Right lobe of liver (tissue), 6 donors: ENCODE data around the gene SRCIN1. TPM values are rescaled to one million over a fixed set of nuclear protein-coding genes. Genes with fewer than 3 reads are reported as not detected.
A peak's percentile ranks its signal among the peaks of the same experiment; 100 is the strongest.

Experiments
- ATAC-seq, 4 donors: fragments of 200-7000 bp; cut with Tn5 transposase; one replicate each; pipeline ENCODE4 v1.9.1; 2020; ENCODE audit warnings: mild to moderate bottlenecking in 4 of 4, moderate library complexity in 4 of 4
- DNase-seq, 3 donors: peaks; one replicate each; pipeline ENCODE4 v3.0.0-alpha.2; 2020
- H3K27ac ChIP-seq, 3 donors: fragments of 200-600 bp; one replicate each; pipeline ENCODE4 v1.8.0; 2022
- H3K27me3 ChIP-seq, 2 donors: fragments of 200-600 bp; one replicate each; pipeline ENCODE4 v1.8.0; 2022
- H3K36me3 ChIP-seq, 4 donors: fragments of 200-600 bp; sonication (generic) in 1 of 4; one replicate each; pipeline versions ENCODE4 v1.5.1 to v1.8.0; 2017 to 2022; ENCODE audit warnings: control low read depth in 1 of 4
- H3K4me1 ChIP-seq, 4 donors: fragments of 200-600 bp; sonication (generic) in 1 of 4; one replicate each; pipeline versions ENCODE4 v1.5.1 to v1.8.0; 2017 to 2022; ENCODE audit warnings: control low read depth in 1 of 4
- H3K4me3 ChIP-seq, 3 donors: fragments of 200-600 bp; one replicate each; pipeline ENCODE4 v1.8.0; 2022
- H3K9me3 ChIP-seq, 4 donors: fragments of 200-600 bp; sonication (generic) in 1 of 4; one replicate each; pipeline versions ENCODE4 v1.5.1 to v1.8.0; 2017 to 2022; ENCODE audit warnings: control low read depth in 1 of 4
- CTCF ChIP-seq, 4 donors: fragments of 200-600 bp in 3 of 4; fragments of 450-650 bp in 1 of 4; IDR thresholded peaks; one replicate each; pipeline versions ENCODE4 v1.5.1 to v1.8.0; 2016 to 2022; ENCODE audit warnings: antibody characterized with exemption in 4 of 4, mild to moderate bottlenecking in 2 of 4
- POLR2A ChIP-seq: fragments of 450-650 bp; IDR thresholded peaks from one replicate; pipeline ENCODE4 v1.6.1; 2017; ENCODE audit warnings: antibody characterized with exemption, mild to moderate bottlenecking
- WGBS: methylation state at CpG from one replicate; pipeline ENCODE4 v1.1.6; 2018; ENCODE audit warnings: low coverage, low lambda C conversion rate; ENCODE audit not compliant: insufficient coverage; ENCODE audit errors: missing lambda C conversion rate; 5-methylcytosine and 5-hydroxymethylcytosine counted together
- intact Hi-C, 2 donors: fragments of 100-400 bp; cut with DNase I; formaldehyde crosslinking; loops; one replicate each; pipeline versions ENCODE4 v1.11.2 to v1.14.1; 2022
- total RNA-seq, 6 experiments: library from RNA; depleted of rRNA in 2 of 6; stranded (reverse); fragments of >200 nt in 2 of 6; fragmentation: NEBNext Ultra II Directional in 3 of 6; extraction: Animal tissue kit (Norgen Biotek cat#: 25700) in 3 of 6; gene quantifications; one replicate each; pipeline versions ENCODE4 v1.1.0 to v1.2.4, GENCODE V29; 2016 to 2023
- donor health status: DM: no; HTN: yes; CAD: no.
- donor health status: DM: no; HTN: no; CAD: no.
- donor health status: DM: no; HTN: no; CAD: no.
- donor health status: DM: no; HTN: yes; CAD: no.
- donor health status: DM: no; HTN: yes; CAD: no.

SRCIN1 gene
- total RNA-seq, 6 experiments from 2014 or later, result 5.6 to 17.6 (median 11.5) TPM

- H3K27ac ChIP-seq, result no peak overlapping the region
Observed at GRCh38 chr17:38542286-38542685, 63.5 kb downstream of the SRCIN1 start.

GRCh38 chr17:38541281-38541680, 64.5 kb downstream of the SRCIN1 start:
- TF ChIP-seq POLR2A (no peak), CTCF (IDR thresholded peaks at IDR 0.05) (no peak)
- Histone ChIP-seq H3K27ac (no peak overlapping the region), H3K9me3 (no peaks in the 10 kb centered on the region), H3K4me1 (no peaks in the 10 kb centered on the region), H3K4me3 (no peak overlapping the region), H3K36me3 (no peaks in the 10 kb centered on the region), H3K27me3 (no peaks in the 10 kb centered on the region)
- intact Hi-C loops, result no loop called here
- WGBS, result 90% methylated on average over 2 of the region's 11 CpGs
- ATAC-seq (no peak), DNase-seq (peak in 1 of 3 donors; percentile 26)

More at GRCh38 chr17:38542286-38542685, 63.5 kb downstream of the SRCIN1 start:
- TF ChIP-seq CTCF (IDR thresholded peaks at IDR 0.05) (no peak), POLR2A (no peak)
- Histone ChIP-seq H3K4me1 (no peaks in the 10 kb centered on the region), H3K4me3 (no peak overlapping the region), H3K27me3 (no peaks in the 10 kb centered on the region), H3K36me3 (no peaks in the 10 kb centered on the region), H3K9me3 (no peaks in the 10 kb centered on the region)
- no peak for ATAC-seq
- intact Hi-C loops, result no loop called here
- WGBS, result 50% methylated on average over 1 of the region's 8 CpGs
- DNase-seq, result peak in 1 of 3 donors; percentile 34

GRCh38 chr17:38540514-38541045, 65.2 kb downstream of the SRCIN1 start:
- Histone ChIP-seq H3K36me3 (no peaks in the 10 kb centered on the region), H3K27ac (no peak overlapping the region), H3K27me3 (no peaks in the 10 kb centered on the region), H3K4me1 (no peaks in the 10 kb centered on the region), H3K9me3 (no peaks in the 10 kb centered on the region), H3K4me3 (no peak overlapping the region)
- intact Hi-C loops, result no loop called here
- DNase-seq (peak in 1 of 3 donors; percentile 29), ATAC-seq (no peak)
- 66% methylated on average over 5 of the region's 11 CpGs for WGBS
- TF ChIP-seq CTCF (IDR thresholded peaks at IDR 0.05) (no peak), POLR2A (no peak)

GRCh38 chr17:38539386-38539785, 66.4 kb downstream of the SRCIN1 start:
- Histone ChIP-seq H3K27ac (no peak overlapping the region), H3K4me3 (no peak overlapping the region), H3K36me3 (no peaks in the 10 kb centered on the region), H3K9me3 (no peaks in the 10 kb centered on the region), H3K27me3 (no peaks in the 10 kb centered on the region), H3K4me1 (no peaks in the 10 kb centered on the region)
- DNase-seq, result peak in 1 of 3 donors; percentile 20
- ATAC-seq, result no peak
- intact Hi-C loops, result no loop called here
- 91% methylated on average over 6 of the region's 8 CpGs for WGBS
- no peak for TF ChIP-seq POLR2A
- no peak for TF ChIP-seq CTCF (IDR thresholded peaks at IDR 0.05)
